Measurements from ENCODE around the gene CD46.

GRCh38 chr1:207703712-207704111, 48.1 kb upstream of the CD46 start:
- TF ChIP-seq CTCF (IDR thresholded peaks at IDR 0.05; ENCODE audit: low read depth, low read length, poor library complexity, severe bottlenecking) (no peak), EZH2phosphoT487 (IDR thresholded peaks at IDR 0.05; ENCODE audit: borderline replicate concordance, low read length) (no peak)

Data from DOHH2 (cell line).